Fibroblast of skin of right quadriceps (primary cell): ENCODE measurements around the gene SPATA20.

Source experiments
- DNase-seq: peaks from one replicate; pipeline ENCODE4 v3.0.0-alpha.2; 2013

SPATA20 gene

GRCh38 chr17:50560185-50560824 lies 13.3 kb downstream of the SPATA20 start, which contains the start of gene CACNA1G:
Gene CACNA1G (plus strand): TSS chr17:50560715. CDS start chr17:50561460, 745 bp downstream.
- peak; percentile 86 for DNase-seq

- DNase-seq, result no peak
These were observed 14.2 kb downstream of the SPATA20 start for GRCh38 chr17:50560931-50561745.

DNA sequence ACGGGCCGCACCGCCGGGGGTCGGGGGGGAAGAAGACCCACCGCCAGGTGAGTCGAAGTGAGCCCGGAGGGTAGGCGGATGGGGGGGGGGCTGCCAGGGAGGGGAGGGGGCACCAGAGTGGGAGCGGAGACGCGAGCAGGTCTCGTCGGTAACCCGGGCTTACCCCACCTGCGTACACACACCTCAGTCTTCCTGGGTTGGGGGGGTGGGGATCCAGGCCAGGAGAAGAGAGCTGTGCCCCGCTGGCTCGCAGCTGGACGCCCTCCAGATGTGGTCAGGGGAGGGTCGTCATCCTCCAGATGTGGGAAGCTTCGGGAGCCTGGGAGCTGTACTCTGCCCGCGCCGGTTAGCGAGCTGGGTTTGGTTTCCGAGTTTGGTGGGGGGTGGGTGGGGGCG lies 14.8 kb downstream of the SPATA20 start:
- no peak for DNase-seq

DNA sequence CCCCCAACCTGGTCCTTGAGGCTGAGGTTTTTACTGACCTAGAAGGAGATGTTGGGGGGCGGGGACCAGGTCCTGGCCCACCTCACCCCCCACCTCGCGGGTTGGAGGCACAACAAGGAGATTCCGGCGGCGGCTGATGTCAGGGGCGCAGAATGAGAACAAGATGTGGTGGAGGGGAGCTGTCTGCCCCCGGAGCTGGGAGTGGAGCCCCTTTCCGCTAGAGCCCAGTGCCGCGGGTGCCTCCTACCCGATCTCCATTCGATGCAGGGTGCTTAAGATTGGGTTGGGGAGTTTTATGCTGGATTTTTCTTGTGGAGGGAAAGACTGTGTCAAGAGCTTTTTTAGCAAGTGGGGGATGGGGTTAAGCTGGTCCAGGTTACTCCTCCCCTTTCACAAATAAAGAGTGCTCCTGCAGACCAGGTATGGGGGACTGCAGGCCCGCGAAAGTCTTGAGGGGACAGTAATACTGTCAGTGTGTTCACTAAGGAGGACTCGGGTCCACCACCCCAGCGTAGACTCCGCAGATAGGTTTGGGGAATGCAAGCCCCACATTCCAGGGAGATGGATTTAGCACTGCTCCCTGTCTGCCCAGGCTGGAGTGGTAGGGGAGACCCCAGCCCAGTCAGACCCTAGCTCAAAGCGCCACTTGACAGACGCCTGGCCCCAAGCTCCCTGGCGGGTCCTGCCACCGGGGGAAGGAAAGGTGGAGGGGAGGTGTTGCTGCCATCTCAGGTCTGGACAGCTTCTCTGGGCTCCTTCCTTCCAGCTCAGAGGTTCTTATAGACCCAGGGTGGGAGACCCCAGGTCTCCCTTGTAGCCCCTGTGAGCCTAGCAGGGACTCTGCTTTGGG lies 15.5 kb downstream of the SPATA20 start:
- DNase-seq, result peak; percentile 10

DNA sequence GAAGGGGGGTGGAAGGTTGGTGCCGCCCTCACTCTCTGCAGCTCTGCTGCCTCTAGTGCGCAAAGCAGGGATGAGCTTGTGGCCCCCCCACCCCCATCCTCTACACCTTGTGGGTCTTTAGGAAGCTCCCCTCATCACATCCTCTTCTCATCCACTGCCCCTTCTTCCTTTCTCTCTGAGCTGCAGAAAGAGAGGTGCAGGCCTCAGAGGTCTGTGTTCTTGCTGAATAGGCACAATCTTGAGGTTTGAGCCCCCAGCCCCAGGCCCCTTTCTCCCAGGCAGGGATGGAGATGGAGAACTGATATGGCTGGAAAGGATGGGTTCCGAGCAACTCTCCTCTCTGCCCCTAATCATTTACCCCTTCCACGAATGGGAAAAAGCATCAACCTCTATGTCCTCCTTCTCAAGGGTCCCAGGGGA lies 16.1 kb downstream of the SPATA20 start:
- DNase-seq, result no peak

DNA sequence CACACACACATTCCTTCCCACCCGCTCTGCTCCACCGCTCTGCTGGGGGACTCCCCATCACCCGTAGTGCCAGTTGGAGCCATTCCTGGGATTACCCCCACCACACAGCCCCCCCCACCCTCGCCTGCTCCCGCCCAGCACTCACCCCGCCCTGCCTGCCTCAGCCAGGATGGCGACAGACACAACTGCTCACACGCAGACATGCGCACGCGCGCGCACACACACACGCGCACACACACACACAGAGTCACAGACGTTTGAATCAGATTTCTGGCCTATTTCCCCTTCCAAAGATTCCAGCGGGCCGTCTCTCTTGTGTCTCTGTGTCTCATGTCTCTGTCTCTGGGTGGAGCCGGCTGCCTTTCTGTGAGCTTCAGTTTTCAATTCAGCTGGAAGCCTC lies 17.9 kb downstream of the SPATA20 start:
- DNase-seq, result peak; percentile 86

DNA sequence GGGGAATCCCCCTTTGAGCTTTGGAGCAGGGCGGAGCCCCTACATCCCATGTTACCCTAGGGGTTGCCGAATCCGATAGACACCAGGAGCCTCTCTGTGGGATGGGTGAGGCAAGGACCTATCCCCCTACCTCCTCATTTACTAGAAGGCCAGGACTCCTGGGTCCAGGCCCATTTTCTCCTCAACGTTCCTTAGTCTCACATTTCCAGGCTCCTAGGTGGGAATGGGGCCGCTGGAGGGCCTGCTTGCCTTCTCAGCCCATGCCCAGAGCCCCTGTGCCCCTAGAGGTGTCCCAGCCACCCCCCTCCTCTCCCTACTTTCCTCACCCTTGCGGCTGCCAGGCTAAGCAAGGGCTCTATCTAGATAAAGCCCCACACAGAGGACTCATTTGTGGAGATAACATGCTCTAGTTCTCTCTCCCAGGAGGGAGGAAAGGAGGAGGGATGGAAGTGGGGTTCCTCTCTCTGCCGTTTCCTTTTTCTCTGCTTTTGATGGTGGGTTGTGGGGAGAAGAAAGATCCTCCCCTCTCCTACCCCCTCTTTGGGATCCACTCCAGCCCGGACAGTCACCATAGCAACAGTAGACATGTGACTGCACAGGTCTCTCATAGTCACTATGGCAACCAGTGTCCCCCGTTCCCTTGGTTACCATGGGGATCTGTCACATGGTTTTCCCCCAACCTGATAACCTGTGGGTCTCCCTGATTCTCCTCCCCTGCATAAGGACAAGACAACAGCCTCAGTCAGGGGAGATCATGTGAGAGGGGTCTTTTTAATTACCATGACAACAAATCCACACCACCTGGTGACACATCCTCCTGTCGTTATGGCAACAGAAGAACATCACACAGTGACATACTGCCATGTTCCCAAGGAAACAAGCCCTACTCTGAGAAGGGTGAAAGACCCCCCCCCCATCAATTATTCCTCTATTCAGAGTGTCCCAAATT lies 18.7 kb downstream of the SPATA20 start:
- peak; percentile 39 for DNase-seq

DNA sequence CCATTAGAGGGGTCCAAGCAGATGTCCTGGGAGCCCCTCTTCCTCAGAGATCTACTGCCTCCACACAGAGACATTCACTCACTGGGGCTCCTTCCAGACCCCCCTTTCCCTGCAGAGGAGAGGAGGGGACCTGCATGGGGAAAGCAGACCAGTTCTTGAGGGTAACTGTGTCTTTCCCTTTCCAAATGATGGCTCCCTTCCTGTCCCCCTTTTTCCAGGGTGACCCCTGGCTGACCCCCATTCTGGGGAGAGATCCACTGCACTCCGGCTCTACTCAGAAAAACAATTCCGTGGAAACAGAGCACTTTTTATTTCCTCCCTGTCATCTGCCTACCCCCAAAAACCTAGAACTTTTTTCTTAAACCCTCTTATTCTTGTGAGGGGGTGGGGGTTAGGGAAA lies 19.9 kb downstream of the SPATA20 start:
- no peak for DNase-seq

GRCh38 chr17:50568659-50569058 lies 21.7 kb downstream of the SPATA20 start:
- no peak for DNase-seq

GRCh38 chr17:50569592-50569991 lies 22.6 kb downstream of the SPATA20 start:
- DNase-seq, result no peak

GRCh38 chr17:50570032-50570431 lies 23.1 kb downstream of the SPATA20 start:
- no peak for DNase-seq

GRCh38 chr17:50570528-50570927 lies 23.6 kb downstream of the SPATA20 start:
- DNase-seq, result no peak

- no peak for DNase-seq
These were observed 24.7 kb downstream of the SPATA20 start for GRCh38 chr17:50571681-50572080.

DNA sequence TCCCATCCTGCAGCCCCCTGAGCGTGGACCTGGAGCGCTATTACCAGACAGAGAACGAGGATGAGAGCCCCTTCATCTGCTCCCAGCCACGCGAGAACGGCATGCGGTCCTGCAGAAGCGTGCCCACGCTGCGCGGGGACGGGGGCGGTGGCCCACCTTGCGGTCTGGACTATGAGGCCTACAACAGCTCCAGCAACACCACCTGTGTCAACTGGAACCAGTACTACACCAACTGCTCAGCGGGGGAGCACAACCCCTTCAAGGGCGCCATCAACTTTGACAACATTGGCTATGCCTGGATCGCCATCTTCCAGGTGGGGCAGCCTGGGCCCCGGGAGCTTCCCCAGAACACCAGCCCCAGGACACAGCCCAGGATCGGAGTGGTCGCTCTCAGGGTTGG lies 25.6 kb downstream of the SPATA20 start:
- DNase-seq, result no peak

DNA sequence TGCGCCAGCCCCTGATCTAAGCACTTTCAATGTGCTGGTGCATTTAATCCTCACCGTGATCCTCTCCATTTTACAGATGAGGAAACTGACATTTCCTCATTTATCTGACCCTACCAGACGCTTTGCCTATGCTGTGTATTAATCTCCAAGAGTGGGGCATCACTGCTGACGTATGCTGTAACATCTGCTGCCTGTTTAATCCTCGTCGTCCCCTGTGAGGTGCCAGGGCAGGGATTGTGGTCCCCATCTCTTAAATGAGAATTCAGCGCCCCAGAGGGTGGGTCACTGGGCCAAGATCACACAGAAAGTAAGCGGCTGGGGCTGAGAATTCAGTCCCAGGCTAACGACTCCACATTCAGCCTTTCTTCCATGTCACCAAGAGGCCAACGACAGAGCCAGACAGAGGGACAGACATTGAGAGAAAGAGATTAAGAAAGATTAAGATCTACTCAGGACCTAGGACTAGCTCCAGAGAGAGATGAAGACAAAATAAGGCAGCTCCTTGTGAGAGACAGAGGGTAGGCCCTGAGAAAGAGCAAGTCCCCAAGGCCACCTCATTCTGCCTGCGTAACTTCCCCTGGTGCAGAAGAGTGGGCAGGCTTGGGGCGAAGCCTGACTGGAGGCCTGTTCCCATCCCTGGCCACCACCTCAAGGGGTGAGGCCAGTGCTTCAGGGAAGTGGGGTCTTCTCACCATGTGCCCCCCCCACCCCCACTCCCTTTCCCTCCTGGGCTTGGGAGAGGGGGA lies 27.1 kb downstream of the SPATA20 start:
- DNase-seq, result no peak

- no peak for DNase-seq
These were observed 28.7 kb downstream of the SPATA20 start for GRCh38 chr17:50575581-50576210.

DNA sequence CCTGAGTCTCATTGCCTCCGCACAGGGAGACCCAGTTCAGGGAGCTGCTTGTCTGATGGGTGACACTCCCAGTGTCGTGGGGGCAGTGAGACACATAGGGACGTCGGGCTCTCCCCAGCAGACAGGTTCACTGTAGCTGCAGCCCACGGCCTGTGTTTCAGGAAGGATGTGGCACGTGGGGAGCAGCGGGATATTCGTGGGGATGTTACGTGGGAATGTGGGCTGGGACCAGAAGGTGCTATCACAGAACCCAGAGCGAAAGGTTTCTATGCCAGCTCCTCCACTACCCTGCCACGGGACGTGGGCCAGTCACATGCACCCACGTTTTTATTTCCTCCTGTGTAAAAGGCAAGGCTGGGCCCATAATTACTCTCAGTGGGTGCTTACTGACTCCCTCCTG lies 29.9 kb downstream of the SPATA20 start:
- DNase-seq, result no peak

DNA sequence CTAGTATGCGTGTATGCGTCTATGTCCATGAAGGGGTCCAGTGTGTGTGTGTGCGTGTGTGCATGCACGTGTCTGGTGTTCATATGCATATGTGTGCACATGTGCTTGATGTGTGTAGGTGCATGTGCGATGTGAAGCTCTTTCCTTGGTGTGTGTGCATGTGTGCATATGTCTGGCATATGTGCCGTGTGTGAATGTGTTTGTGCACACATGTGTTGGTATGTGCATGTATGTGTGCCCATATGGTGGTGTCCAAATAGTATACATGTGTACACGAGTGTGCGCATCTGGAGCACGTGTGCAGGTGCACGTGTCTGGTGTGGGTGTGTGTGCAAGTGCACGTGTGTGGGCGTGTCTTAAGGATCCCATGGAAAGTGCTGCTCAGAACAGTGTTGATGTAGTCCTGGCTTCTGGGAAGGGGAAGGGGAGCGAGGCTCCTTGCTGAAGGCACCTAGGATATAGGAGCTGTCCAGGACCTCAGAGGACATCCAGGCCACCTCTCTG lies 30.5 kb downstream of the SPATA20 start:
- no peak for DNase-seq

- DNase-seq, result no peak
These were observed 31.2 kb downstream of the SPATA20 start for GRCh38 chr17:50578173-50578572.

GRCh38 chr17:50579399-50579798 lies 32.4 kb downstream of the SPATA20 start:
- no peak for DNase-seq

DNA sequence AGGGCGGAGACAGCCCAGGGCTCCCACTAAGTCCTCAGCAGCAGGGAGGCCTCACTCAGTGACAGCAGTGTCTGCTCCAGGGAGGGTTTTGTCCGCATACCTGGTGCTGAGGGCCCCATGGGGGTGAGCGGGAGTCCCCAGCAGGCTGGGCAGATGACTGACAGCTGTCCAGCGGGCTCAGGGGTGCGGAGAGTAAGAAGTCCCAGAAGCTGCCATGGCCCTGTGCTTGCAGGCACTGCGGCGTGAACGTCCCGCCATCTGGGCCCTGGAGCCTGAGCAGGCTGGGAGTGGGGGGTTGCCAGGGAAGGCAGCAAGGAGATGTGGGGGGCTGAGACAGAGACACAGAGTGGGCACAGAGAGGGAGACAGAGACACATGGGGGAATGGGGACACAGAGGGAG lies 33.7 kb downstream of the SPATA20 start:
- no peak for DNase-seq
